Tibial nerve (tissue), 3 donors: ENCODE results near the gene IL18.

Source experiments
- CTCF ChIP-seq, 5 experiments: fragments of 200-600 bp in 3 of 5; fragments of 450-650 bp in 2 of 5; sonication (generic) in 3 of 5; IDR thresholded peaks; one replicate each; pipeline ENCODE4 v1.5.1; 2016 to 2019; ENCODE audit warnings: antibody characterized with exemption in 5 of 5, mild to moderate bottlenecking in 3 of 5, moderate library complexity in 2 of 5
- POLR2A ChIP-seq, 2 donors: fragments of 450-650 bp; IDR thresholded peaks; one replicate each; pipeline ENCODE4 v1.6.1; 2017; ENCODE audit warnings: antibody characterized with exemption in 2 of 2, mild to moderate bottlenecking in 2 of 2, moderate library complexity in 2 of 2

GRCh38 chr11:112211536-112211935 is 47.6 kb upstream of the IL18 start:
- TF ChIP-seq CTCF (IDR thresholded peaks at IDR 0.05), result no peak
- no peak for TF ChIP-seq POLR2A (IDR thresholded peaks at IDR 0.05)
